COLO829 (cell line): ENCODE measurements around the gene HES1.

Experiments
- DNase-seq: peaks from one replicate; pipeline ENCODE4 v3.0.0; 2012; ENCODE audit warnings: low spot score

HES1 gene

DNA sequence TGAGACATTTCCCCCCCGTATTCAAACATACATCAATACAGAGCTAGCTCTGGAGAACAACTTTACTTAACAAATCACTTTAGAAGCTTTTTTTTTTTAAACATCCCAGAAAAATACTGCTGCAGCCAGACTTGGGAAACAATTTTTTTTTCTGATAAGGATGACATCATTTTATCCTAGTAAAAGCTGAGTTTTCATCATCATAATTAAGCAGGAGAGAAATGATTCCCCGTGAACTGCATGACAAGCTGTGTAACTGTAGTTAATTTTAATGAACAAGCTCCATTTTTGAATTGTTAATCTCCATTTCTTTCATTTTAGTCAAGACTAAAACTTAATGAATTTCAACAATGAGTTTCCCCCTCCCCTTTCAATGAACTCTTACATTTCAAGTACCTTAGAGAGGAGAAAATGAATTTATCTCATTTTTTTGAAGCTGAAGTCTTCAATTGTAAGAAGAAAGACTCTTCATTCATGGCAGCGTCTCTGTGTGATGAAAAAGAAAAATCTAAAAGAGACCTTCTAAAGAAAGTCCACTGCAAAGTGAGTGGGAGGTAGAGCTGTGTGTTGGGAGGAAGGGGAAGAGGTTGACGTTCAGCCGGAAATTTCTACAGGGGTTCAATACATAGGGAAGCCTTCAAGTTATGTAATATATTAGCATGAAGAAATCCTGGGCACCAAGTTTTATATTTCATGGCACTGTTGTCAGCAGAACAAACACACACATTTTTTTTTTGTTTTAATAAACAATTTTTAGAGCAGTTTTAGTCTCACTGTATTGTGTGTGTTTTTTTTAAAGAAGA, 31.7 kb downstream of the HES1 start:
- DNase-seq = no peak

DNA sequence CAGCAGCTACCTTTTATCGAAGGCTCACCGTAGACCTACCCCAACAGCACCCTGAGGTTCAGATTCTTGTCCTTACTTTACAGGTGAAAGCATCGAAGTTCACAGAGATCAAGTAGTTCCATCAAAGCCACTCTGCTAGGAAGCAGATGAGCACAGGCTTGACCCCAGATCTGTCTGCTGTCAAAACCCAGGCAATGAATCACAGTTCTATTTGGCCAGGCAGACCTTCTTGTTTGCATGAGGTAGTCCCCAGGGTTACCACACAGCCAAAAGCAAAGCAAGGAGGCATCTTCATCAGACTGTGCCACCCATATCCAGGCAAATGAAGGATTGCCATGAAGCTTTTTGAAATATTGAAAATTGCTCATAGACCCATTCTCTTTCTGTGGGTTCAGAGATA, 33.0 kb downstream of the HES1 start:
- DNase-seq = no peak

DNA sequence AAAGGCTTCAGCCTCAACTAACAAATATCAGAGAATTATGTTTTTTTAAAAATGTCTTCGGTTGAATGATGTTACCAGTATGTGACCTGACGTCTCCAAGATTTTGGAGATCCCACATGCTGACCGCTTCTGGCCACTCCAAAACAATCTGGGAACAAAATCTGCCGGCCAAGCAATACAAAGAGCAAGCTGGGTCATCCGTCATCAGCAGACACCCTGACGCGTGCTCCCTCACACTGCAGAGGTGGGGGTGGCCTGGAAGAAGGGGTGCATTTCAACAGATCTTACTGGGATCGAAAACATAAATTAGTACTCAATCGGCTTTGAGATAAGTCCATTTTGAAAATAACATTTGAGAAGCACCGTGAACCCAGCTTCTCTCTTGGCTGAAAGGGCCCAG, 33.6 kb downstream of the HES1 start:
- DNase-seq = no peak

DNA sequence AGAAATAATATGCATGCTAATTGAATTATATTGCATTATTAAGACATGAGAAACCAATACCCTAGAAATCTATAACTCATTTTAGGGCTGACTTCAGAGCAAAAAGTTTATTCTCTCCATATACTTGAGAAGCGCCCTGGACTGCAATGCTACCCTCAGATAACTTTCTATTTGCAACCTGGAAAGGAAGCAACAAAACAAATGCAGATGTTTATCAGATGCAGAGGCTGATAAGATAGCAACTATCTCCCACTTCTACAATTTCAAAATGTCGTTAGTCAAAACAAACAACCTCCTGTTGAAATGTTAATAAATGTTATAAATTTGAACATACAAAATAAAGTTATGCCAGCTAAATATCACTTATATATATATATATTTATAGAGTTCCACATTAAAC, 34.8 kb downstream of the HES1 start:
- DNase-seq = no peak

DNA sequence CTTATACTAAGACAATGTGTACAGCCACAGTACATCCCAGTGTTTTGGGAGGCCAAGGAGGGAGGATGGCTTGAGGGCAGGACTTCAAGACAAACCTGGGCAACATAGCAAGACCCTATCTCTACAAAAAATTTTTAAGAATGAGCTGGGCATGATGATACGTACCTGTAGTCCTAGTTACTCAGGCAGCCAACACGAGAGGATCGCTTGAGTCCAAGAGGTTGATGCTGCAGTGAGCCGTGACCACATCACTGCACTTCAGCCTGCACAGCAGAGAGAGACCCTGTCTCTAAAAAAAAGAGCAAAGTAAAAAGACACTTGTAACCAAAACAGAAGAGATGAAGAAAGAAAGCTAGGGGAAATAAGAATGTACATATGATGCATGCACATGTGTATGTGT, 38.5 kb downstream of the HES1 start:
- no peak for DNase-seq

DNA sequence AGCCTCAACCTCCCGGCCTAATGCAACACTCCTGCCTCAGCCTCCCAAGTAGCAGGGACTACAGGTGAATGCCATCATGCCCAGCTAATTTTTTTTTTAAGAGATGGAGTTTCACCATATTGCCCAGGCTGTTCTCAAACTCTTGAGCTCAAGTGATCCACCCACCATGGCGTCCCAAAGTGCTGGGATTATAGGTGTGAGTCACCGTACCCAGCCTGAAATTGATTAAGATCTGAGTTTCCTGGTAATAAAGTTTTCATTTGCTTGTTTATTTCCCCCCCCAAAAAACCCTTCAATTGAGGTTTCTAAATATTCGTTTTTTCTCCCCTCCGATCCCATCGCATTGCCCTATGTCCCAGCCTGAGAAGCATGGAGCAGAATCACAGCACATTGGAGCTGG, 39.0 kb downstream of the HES1 start:
- DNase-seq = no peak

DNA sequence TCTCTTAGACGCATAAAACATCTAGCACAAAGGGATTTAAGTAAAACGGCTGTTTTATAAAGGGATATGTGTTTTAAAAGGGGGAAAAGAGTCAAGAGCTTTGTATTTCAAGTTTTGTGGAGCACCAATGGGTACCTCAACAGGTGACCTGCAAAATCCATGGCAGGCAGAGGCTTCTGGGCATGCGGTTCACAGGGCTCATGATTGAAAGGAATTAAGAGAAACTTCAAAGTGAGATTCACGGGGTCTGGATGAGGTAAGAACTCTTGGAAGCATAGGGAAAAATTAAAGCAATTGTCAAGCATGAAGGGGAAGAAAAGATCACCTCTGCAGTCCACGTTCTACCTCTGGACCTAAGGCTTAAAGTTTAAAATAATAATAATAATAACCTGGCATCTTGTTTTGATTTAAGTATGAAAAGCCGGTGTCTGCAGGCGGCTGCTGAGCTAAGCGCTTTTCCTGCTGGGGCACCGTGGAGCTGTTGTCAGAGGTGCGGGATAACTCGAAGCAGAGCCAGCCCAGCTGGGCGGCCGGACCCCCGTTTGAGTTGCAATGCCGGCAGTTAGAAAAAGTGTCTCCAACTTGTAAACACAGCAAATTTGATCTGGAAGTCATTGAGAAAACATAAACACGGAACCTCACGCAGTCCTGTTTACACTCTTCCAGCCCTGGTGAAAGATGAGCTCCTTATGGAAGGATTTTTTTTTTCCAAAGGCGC, 40.5 kb downstream of the HES1 start:
- DNase-seq = no peak

DNA sequence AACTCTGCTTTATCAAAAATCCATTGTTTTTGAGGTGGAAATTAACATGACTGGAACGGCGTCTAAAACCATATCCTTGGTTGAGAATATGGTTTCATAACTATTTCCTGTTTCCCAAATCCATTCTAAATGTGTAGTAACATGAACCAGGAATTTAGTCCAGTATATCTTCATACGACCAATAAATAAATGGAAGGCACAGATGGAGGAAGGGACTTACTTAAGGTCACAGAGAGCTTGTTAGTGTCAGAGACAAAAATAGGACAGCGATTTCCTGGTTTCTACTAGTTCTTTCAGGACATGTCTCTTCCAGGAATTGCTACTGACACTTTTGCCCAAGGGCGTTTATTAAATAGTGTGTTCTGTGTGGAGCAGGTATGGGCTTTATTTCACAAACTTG, 41.2 kb downstream of the HES1 start:
- no peak for DNase-seq

DNA sequence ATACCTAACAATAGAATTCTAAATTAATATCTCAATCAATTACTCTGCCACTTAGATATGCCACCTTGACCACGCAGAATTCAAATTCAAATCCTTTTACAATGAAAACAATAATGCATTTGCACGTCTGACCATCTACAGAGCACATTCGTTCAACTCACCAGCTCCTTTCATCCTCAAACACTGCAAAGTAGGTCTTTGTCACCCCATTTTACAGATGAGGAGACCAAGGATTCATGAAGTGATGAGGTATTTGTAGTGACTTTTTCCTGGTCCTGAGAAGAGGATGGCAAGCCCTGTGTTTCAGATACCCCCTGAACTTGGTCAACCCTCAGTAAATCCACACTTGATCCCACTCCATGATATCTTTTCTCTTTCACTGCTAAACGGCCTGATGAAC, 42.2 kb downstream of the HES1 start:
- DNase-seq = no peak

DNA sequence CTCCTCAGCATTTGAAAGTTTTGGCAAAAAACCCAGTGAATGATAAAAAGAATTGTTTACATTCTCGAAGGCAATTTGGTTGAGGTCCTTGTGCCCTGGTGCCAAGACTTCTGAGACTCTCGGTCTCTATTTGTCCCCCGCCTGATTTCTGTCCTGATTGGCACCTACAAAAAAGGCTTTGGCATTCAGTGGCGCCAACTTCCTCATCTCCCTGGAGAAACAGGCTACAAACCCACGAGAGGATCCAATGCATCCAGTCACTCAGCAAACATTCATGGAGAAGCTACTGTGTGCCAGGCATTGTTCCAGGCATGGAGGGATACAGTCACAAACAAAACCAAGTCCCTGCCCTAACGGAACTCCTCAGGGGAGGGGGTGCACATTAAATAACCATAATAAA, 42.7 kb downstream of the HES1 start:
- DNase-seq = no peak

DNA sequence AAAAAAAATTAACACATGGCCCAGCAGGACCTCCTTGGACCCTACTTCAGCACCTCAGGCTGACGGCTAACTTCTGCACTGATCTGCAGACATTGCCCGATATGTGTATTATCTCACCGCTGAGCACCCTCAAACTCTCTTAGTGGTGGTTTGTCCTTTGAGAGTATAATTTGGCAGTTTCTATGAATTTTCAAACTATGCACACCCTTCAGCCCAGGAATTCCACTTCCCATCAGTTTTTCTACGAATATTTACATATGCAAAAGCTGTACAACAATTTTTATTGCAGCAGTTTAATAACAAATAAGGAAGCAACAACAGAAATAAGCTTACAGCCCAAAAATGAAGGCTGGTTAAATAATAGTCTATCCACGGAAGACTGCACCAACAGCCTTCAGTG, 44.6 kb downstream of the HES1 start:
- no peak for DNase-seq

DNA sequence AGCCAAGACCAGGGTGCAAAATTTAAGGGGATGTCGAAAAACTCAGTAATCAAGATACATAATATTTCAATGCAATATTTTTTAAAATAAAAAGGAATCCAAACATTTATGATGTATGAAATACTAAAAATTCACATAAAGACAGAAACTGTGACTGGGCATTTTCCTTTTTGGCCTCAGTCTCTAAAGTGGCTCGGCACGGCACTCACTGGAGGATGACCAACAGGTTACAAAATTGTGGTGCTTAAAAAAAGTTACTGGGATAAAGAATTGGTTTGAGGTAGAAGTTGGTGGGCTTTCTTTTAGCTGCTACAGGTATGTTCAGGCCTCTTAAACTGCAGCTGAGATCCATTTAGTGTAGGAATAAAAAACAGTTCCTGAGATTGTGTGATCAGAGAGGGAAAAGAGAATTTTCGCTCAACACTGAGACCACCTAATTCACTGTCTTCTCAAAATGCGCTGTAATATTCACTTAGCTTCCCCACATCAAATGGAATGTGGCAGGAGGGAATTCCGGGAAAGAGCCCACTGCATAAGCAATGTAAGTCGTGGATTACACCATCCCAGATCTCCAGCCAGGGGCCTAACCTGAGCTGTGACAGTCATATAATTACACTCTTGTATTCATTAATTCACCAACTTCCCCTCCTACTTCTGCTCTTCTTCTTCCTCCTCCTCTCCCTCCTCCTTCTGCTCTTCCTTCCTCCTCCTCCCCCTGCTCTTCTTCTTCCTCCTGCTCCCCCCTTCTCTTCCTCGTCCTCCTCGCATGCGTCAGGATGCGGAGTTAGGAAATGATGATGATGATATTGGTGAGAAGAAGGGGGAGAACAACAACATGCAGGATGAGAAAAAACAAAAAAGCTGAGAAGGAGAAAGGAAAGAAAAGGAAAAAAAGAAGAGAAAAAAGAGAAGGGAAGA, 45.9 kb downstream of the HES1 start:
- no peak for DNase-seq

DNA sequence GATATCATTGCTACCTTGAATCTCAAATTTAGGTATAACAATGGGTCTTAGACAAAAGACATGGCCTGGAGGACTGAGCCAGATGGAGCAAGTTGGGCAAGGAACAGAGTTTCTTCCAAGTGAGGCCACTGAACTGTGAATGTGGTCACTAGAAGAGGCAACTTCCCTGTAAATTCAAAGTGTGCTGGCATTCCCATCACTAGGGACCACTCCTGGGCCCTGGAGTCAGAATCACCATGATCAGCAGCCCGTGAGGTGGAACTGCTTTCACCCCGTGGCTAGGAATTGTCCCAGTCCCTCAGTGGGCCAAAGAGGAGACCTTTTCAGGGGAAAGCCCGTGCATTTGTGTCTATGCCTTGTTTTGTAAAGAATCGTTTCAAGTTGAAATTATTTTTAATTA, 47.3 kb downstream of the HES1 start:
- DNase-seq = no peak

DNA sequence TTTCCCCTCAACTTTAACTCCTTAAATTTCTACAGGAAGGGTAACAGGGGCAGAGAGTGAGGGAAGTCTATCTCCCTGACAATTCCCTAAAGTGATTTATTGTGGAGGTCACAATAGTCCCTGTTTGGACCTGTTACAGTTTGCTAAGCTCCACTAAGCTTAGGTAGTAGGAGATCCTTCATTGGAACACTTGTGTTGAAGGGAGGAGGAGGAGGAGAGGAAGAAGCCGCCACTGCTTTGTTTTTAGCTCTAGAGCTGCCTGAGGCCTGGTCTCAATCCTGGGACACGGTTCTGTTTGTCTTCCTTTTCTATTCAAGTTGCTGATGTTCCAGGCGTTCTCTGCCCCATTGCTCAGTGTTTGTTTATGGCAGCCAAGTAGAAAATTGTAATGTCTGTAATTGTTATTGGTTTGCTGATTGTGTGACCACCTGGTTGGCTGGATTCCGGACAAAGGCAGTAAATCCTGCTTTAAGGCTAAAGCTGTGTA, 48.4 kb downstream of the HES1 start:
- no peak for DNase-seq

DNA sequence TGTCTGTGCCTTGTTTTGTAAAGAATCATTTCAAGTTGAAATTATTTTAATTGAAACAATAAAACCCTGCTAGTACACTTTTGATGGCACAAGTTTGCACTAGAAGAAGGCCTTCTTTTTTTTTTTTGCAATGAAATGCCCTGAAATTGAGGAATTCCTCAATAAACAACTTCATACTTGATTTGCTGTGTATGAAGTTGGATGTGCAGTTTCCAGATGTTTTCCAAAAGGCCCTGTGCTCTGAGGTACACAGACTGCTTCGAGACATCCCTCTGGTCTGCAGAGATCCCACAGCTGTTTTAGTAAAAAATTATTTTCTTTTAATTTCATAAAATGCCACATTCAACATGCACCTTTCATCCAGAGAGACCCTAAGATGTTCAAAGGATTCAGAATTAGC, 48.9 kb downstream of the HES1 start:
- no peak for DNase-seq

DNA sequence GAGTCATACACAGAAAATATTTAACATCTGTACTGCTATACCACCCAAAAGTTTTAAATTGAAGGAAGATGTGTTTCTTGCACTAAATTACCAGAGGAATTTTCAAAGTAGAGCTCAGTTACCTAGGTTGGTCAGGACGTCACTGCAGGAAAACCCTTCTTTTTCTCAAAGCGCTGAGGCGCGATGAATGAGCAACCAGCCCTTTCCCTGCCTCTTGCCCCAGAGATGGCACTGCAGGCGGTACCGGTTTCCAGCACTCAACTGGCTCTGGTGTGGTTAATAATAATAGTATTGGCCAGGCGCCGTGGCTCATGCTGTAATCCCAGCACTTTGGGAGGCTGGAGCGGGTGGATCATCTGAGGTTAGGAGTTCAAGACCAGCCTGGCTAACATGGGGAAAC, 49.3 kb downstream of the HES1 start:
- DNase-seq = no peak

DNA sequence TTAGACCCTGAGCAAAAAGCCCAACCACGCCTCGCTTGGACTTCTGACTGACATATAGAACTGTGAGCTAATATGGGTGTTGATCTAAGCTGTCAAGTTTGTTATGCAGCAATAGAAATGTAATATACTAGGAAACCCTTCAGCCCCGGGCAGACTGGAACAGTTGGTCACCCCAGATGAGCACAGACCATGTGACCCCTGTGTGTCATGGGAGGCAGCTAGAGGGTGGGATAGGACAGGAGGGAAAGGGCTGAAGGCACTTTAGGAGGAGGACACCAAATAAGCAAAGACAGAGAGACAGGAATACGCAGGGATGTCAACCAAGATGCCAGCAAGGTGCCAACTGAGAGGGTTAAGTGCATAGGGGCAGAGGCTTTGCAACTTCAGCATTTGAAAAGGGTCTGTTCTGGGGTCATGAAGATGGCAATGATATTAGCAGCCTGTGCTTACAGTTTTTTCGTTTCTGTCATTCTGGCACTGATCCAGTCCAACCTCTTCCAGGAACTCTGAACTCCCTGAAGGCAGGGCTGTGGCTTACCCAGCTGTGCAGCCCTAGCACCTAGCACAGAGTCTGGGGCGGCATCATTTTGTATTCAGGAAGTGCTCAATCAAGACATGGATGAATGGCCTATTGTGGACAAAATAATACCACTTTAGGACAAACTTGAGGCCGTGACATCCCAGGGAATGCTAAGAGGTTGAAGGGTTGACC, 51.4 kb downstream of the HES1 start:
- no peak for DNase-seq
